ENCODE data around the gene STAP2.

Gene STAP2

GRCh38 chr19:4338441-4339355, at the start of gene STAP2:
Gene STAP2 (minus strand): TSS chr19:4338827. CDS start chr19:4338753, 74 bp downstream.
- H3K9me3 ChIP-seq (ENCODE audit: control insufficient read depth, insufficient read depth, low read length): no peaks in the 10 kb centered on the region
- peak within 1 kb of the TSS; percentile 33 for H3K4me3 ChIP-seq (ENCODE audit: low read depth, low read length)
- H3K27me3 ChIP-seq (ENCODE audit: control insufficient read depth, insufficient read depth, low read length): no peaks in the 10 kb centered on the region
- no peak within 1 kb of the TSS for H3K9ac ChIP-seq (ENCODE audit: low read depth, low read length)
- peaks cover 5% of the 10 kb centered on the region for H3K4me1 ChIP-seq (ENCODE audit: control insufficient read depth, insufficient read depth, low read length)
- H3K36me3 ChIP-seq (ENCODE audit: control insufficient read depth, insufficient read depth, low read length): peaks cover 8% of the 10 kb centered on the region

GRCh38 chr19:4386041-4386782, 47.6 kb upstream of the STAP2 start:
- Histone ChIP-seq H3K36me3 (ENCODE audit: control insufficient read depth, insufficient read depth, low read length) (peaks cover 10% of the 10 kb centered on the region), H3K4me3 (ENCODE audit: low read depth, low read length) (no peak overlapping the region), H3K9me3 (ENCODE audit: control insufficient read depth, insufficient read depth, low read length) (no peaks in the 10 kb centered on the region), H3K9ac (ENCODE audit: low read depth, low read length) (no peak overlapping the region), H3K27me3 (ENCODE audit: control insufficient read depth, insufficient read depth, low read length) (no peaks in the 10 kb centered on the region), H3K4me1 (ENCODE audit: control insufficient read depth, insufficient read depth, low read length) (peaks cover 7% of the 10 kb centered on the region)

GRCh38 chr19:4385291-4386040, 46.8 kb upstream of the STAP2 start:
- H3K4me1 ChIP-seq (ENCODE audit: control insufficient read depth, insufficient read depth, low read length): peaks cover 7% of the 10 kb centered on the region
- H3K27me3 ChIP-seq (ENCODE audit: control insufficient read depth, insufficient read depth, low read length): no peaks in the 10 kb centered on the region
- no peaks in the 10 kb centered on the region for H3K9me3 ChIP-seq (ENCODE audit: control insufficient read depth, insufficient read depth, low read length)
- H3K9ac ChIP-seq (ENCODE audit: low read depth, low read length): no peak overlapping the region
- no peak overlapping the region for H3K4me3 ChIP-seq (ENCODE audit: low read depth, low read length)
- peaks cover 10% of the 10 kb centered on the region for H3K36me3 ChIP-seq (ENCODE audit: control insufficient read depth, insufficient read depth, low read length)

- Histone ChIP-seq H3K27me3 (ENCODE audit: control insufficient read depth, insufficient read depth, low read length) (no peaks in the 10 kb centered on the region), H3K4me1 (ENCODE audit: control insufficient read depth, insufficient read depth, low read length) (peaks cover 12% of the 10 kb centered on the region), H3K9me3 (ENCODE audit: control insufficient read depth, insufficient read depth, low read length) (no peaks in the 10 kb centered on the region), H3K9ac (ENCODE audit: low read depth, low read length) (no peak overlapping the region), H3K4me3 (ENCODE audit: low read depth, low read length) (no peak overlapping the region), H3K36me3 (ENCODE audit: control insufficient read depth, insufficient read depth, low read length) (peaks cover 2% of the 10 kb centered on the region)
These were observed 41.7 kb upstream of the STAP2 start for GRCh38 chr19:4380254-4380727.

- Histone ChIP-seq H3K36me3 (ENCODE audit: control insufficient read depth, insufficient read depth, low read length) (peaks cover 2% of the 10 kb centered on the region), H3K9me3 (ENCODE audit: control insufficient read depth, insufficient read depth, low read length) (no peaks in the 10 kb centered on the region), H3K4me3 (ENCODE audit: low read depth, low read length) (no peak overlapping the region), H3K9ac (ENCODE audit: low read depth, low read length) (no peak overlapping the region), H3K4me1 (ENCODE audit: control insufficient read depth, insufficient read depth, low read length) (peaks cover 15% of the 10 kb centered on the region), H3K27me3 (ENCODE audit: control insufficient read depth, insufficient read depth, low read length) (no peaks in the 10 kb centered on the region)
These were observed 41.0 kb upstream of the STAP2 start for GRCh38 chr19:4379383-4380253.

GRCh38 chr19:4378886-4379285, 40.3 kb upstream of the STAP2 start:
- Histone ChIP-seq H3K4me1 (ENCODE audit: control insufficient read depth, insufficient read depth, low read length) (peaks cover 15% of the 10 kb centered on the region), H3K36me3 (ENCODE audit: control insufficient read depth, insufficient read depth, low read length) (no peaks in the 10 kb centered on the region), H3K4me3 (ENCODE audit: low read depth, low read length) (no peak overlapping the region), H3K9ac (ENCODE audit: low read depth, low read length) (no peak overlapping the region), H3K9me3 (ENCODE audit: control insufficient read depth, insufficient read depth, low read length) (no peaks in the 10 kb centered on the region), H3K27me3 (ENCODE audit: control insufficient read depth, insufficient read depth, low read length) (no peaks in the 10 kb centered on the region)

GRCh38 chr19:4376991-4377781, 38.6 kb upstream of the STAP2 start:
- Histone ChIP-seq H3K9me3 (ENCODE audit: control insufficient read depth, insufficient read depth, low read length) (no peaks in the 10 kb centered on the region), H3K4me1 (ENCODE audit: control insufficient read depth, insufficient read depth, low read length) (peaks cover 15% of the 10 kb centered on the region), H3K4me3 (ENCODE audit: low read depth, low read length) (no peak overlapping the region), H3K27me3 (ENCODE audit: control insufficient read depth, insufficient read depth, low read length) (no peaks in the 10 kb centered on the region), H3K36me3 (ENCODE audit: control insufficient read depth, insufficient read depth, low read length) (no peaks in the 10 kb centered on the region), H3K9ac (ENCODE audit: low read depth, low read length) (no peak overlapping the region)

GRCh38 chr19:4376671-4376990, 38.0 kb upstream of the STAP2 start:
- peaks cover under 1% of the 10 kb centered on the region for H3K36me3 ChIP-seq (ENCODE audit: control insufficient read depth, insufficient read depth, low read length)
- peaks cover 15% of the 10 kb centered on the region for H3K4me1 ChIP-seq (ENCODE audit: control insufficient read depth, insufficient read depth, low read length)
- H3K9me3 ChIP-seq (ENCODE audit: control insufficient read depth, insufficient read depth, low read length): no peaks in the 10 kb centered on the region
- no peak overlapping the region for H3K9ac ChIP-seq (ENCODE audit: low read depth, low read length)
- no peak overlapping the region for H3K4me3 ChIP-seq (ENCODE audit: low read depth, low read length)
- H3K27me3 ChIP-seq (ENCODE audit: control insufficient read depth, insufficient read depth, low read length): no peaks in the 10 kb centered on the region

GRCh38 chr19:4376028-4376670, 37.5 kb upstream of the STAP2 start:
- peak overlapping the region; percentile 8 for H3K4me3 ChIP-seq (ENCODE audit: low read depth, low read length)

More at GRCh38 chr19:4376028-4376670, 37.5 kb upstream of the STAP2 start:
- Histone ChIP-seq H3K36me3 (ENCODE audit: control insufficient read depth, insufficient read depth, low read length) (peaks cover 4% of the 10 kb centered on the region), H3K9ac (ENCODE audit: low read depth, low read length) (no peak overlapping the region), H3K9me3 (ENCODE audit: control insufficient read depth, insufficient read depth, low read length) (no peaks in the 10 kb centered on the region), H3K27me3 (ENCODE audit: control insufficient read depth, insufficient read depth, low read length) (no peaks in the 10 kb centered on the region), H3K4me1 (ENCODE audit: control insufficient read depth, insufficient read depth, low read length) (peaks cover 15% of the 10 kb centered on the region)
